Activated gamma-delta T cell (primary cell): ENCODE results near the gene EFCAB8.

Experiments
- DNase-seq: peaks from one replicate; lab custom pipeline; 2025; lab: John Stamatoyannopoulos, UW

Gene EFCAB8

DNA sequence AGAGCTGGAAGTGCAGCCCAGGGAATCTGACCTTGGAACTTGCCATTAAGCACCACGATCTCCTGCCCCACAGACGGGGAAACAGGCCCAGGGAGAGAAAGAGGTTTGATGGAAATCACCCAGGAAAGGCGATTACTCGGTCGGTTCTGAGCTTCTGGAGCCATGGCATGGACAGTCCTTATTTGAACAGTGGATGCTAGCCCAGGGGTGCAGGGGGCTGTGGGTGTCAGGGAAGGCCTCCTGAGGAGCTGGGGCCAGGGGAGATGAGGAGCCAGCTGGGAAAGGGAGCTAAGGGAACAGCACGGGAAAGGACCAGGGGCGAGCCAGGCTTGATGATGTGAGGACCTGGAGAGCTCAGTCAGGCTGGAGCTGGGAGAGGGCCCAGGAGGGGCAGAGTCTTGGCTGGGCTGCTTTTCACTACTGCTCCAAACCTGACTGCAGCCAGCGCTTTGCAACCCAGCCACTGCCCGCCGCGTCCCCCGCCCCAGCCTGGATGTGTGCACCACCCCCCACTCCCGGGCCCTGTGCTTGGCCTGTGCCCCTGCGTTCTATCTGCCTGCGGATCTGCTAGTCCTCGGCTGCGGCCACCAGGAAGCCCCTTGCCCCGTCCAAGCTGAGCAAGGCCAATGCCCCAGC lies 127.7 kb downstream of the EFCAB8 start:
- DNase-seq, result no peak

- DNase-seq, result no peak
These were observed 128.5 kb downstream of the EFCAB8 start for GRCh38 chr20:32987044-32987825.

GRCh38 chr20:32988008-32988407 lies 129.3 kb downstream of the EFCAB8 start:
- no peak for DNase-seq

DNA sequence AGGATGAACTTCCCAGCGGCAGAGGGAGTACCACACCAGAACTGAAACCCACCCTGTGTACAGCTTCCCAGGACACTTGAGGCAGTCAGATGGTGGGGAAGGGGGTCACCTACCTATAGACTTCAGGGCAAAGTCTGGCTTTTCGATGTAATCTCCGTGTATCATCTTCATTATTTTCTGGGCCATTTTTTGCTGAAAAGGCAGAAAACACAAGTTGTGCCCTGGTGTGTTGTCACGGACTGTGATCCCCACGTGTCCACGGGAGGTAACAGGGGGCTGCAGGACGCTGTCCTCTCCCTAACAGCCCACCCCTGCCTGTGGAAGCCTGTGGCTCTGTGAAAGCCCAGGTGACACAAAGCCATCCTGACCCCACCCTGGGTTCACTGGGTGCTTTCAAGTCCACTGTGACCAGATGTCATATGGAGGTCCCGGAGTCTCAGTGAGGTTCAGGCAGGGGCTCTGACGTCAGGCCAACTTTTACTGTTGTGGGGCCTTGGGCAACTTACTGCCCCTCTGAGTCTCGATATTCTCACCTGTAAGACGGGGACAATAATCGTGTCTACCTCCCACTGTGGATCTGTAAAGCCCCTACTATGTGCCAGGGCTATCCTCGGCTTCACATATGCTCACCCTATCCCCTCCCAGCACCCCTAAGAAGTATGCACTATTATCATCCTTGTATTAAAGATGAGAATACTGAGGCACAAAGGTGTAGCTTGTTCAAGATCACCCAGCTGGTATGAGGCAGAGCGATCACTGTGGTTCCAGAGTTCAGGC lies 131.0 kb downstream of the EFCAB8 start:
- no peak for DNase-seq

DNA sequence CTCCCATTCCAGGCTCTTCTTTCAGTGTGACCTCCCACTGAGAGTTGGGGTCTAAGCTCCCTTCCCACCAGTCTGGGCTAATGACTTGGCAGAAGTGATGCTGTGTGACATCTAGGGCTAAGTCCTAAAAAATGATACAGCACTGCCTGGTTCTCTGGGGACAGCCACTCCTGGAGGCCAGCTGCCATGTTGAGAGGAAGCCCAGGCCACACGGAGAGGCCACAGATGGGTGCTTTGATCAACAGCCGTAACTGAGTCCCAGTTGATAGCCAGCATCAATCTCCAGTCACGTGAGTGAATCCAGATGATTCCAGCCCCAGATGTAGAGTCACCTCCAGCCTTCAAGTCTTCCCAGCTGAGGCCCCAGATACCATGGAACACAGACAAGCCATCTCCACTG lies 131.7 kb downstream of the EFCAB8 start:
- DNase-seq, result no peak

DNA sequence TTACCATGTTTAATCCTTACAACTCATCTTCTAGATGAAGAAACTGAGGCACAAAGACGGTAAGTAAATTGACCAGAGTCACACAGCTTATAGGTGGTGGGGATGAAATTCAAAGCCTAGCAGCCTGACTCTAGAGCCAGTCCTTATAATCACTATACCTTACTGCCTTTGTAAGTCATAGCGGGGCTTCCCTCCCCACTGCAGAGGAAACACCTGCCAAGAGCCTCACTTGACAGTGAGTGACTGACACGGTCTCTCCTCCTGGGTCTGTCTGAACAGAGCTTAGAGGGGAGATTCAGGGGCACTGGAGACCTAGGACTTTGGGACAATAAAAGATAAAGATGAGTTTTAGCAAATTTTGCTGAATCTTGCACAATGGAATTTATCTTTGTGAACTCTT lies 132.7 kb downstream of the EFCAB8 start:
- DNase-seq, result no peak

DNA sequence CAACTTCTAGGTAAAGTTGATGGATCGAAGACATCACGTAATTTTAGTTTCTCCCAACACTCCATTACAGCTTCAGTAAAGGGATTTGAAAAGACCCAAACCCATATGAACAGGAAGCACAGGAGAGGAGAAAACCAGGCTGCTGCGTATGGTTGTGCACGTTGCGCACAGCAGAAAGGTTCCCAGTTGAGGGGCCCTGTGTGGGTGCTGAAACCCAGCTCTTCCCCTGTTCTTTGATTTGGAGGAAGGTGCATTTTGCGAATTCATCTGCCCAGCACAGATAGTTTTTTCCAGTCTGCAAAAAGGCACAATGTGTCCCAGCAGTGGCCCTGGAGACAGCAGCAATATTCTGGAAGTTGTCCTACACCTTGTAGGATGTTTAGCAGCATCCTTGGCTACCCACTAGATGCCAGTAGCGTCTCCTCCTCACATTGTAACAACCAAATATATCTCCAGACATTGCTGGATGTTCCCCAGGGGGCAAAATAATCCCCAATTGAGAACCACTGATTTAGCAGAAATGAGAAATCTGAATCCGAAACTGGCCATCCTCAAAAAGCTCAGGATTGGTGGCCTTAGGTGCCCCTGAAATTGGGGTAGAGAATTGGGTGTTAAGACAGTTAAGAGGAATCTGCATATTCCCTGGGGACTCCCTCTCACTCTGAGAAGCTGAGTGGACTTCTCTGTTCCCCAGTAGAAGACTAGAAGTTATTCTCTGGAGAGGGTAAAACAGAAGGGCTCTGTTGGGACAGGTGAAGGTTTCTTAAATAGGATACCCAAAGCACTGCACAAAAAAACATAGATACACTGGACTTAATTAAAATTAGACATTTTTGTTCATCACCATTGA lies 133.3 kb downstream of the EFCAB8 start:
- no peak for DNase-seq

DNA sequence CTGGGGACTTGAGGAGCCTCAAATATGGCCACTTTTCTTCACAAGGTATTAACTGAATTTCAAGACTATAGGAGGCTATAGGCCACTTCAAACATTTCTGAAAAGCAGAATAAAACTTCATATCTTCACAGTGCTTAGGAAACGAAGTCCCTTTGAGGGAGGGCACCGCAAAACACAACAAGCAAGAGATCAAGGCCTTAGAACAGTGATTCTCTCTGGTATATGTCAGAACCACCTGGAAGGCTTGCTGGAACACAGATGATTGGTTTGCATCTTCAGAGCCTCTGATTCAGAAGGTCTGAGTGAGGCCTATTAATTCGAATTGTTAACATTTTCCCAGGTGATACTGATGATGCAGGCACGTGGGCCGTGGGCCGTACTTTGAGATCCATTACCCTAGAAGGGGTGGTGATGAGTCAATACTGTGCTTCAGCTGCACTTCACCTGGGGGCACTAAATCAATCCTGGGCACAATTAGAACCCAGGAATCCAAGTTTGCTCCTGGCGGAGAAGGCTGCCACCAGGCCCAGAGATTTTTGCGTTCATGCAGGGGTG lies 134.8 kb downstream of the EFCAB8 start:
- DNase-seq, result no peak

DNA sequence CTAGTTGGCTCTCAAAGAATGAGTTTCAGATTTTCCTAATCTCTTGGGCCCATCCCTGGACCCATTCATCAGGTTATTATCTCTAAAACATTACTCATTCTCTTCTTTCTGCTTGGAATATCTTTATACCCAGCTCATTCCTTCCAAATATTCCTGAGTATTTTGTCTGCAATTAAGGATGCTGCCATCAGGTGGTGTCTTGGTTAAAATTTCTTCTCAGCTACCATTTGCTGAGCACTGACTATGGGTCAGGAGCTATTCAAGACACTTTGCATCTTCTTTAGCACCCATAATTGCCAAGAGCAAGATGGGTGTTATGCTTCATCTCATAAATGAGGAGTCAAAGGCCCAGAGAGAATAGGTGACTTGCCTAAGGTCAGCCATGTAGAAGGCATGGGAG lies 137.1 kb downstream of the EFCAB8 start:
- no peak for DNase-seq

GRCh38 chr20:32997431-32997830 lies 138.7 kb downstream of the EFCAB8 start:
- DNase-seq, result no peak

DNA sequence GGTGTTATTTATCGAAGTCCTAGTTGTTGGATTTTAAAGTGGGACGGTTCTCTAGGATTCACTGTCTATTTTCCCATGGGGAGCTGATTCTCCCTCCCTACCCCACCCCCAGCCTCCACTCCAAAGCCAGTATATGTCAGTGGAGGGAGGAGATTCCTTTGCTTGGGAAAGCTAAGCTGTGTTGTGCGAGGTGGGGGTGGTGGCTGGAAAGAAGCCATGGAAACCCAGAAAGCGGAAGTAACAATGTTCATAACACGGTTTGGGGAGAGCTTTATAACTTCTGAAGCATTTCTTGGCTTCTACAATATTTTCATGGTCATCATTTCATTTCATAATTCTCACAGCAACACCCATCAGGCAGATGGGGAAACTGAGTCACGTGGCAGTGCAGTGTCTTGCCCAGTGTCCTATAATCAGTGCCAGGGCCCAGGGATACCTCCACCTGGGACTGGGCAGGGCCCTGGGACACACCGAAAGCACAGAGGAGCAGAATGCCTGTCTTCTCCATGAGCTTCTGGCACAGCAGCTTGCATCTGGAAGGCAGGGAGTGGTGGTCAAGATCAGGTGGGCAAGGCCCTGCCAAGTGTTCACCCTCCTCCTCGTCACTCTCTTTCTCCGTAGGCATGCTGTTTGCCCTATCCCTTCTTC lies 141.0 kb downstream of the EFCAB8 start:
- no peak for DNase-seq

DNA sequence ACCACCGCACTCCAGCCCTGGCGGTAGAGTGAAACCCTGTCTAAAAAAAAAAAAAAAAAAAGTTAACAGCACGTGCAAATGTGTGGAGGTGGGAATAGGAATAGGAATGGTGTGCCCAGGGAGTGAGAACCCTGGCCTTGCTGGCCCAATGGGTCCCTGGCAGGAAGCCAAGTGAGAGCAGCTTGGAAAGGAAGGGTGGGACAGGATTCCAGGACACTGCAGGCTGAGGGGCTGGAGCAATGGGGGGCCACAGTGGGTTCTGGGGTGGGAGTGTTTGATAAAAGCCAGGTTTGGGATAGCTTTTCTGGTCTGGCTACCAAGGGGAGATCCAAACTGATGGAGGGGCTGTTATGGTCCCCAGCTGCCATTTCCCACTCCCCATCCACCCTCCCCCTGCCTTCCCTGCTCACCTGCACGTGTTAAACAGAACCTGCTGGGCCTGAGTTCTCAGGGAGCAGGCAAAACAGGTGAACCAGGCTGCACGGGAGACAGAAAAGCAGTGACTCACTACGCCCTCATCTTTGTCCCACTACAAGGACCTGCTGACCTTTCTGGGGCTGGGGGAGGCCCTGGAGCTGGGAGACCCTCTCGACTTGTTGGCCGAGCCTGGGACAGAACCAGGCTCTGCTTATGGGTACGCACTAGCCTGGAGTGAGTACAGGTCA lies 142.2 kb downstream of the EFCAB8 start:
- no peak for DNase-seq

- DNase-seq, result no peak
These were observed 143.5 kb downstream of the EFCAB8 start for GRCh38 chr20:33002087-33002808.

DNA sequence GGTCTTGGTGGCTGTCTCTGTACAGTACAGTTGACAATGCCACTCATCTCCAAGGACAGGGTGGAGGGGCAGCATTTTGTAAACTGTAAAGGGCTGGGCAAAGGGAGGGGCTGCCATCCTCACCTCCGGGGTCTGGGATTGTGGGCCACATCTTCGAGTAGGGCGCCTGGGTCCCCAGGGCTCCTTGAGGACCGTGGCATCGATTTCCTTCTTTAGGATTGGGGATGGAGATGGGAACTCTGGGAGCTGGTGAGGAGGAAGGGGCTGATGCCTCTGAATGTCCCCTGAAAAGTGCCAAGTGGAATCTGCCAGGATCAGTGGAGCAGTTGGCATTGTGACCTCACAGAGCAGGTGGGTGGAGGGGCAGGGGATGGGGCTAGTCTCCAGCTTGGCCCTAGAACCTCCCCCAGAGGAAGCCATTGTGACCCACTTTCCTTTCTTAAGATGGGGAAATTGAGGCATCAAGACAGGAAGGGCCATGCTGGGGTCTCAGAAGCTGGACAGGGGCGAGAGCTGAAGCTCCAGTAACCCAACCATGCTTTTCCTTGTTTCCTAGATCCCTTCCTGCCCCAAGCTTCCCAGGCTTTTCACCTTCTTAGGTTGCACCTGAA lies 145.5 kb downstream of the EFCAB8 start, which contains the start of gene SUN5:
Gene SUN5 (minus strand): TSS at position 293 of the 611 bp plus-strand sequence. CDS start 93 bp downstream, at position 200.
- DNase-seq, result no peak

- DNase-seq, result no peak
These were observed 146.4 kb downstream of the EFCAB8 start for GRCh38 chr20:33005132-33005566.

GRCh38 chr20:33005908-33006775 lies 147.4 kb downstream of the EFCAB8 start:
- no peak for DNase-seq

GRCh38 chr20:33006776-33007375 lies 148.2 kb downstream of the EFCAB8 start:
- no peak for DNase-seq
